Epidermal melanocyte (primary cell): ENCODE data around the gene MYH10.

Source experiments
- DNase-seq: peaks from one replicate; pipeline ENCODE4 v3.0.0; 2011; ENCODE audit warnings: low spot score; ENCODE audit not compliant: insufficient read length

MYH10 gene

DNA sequence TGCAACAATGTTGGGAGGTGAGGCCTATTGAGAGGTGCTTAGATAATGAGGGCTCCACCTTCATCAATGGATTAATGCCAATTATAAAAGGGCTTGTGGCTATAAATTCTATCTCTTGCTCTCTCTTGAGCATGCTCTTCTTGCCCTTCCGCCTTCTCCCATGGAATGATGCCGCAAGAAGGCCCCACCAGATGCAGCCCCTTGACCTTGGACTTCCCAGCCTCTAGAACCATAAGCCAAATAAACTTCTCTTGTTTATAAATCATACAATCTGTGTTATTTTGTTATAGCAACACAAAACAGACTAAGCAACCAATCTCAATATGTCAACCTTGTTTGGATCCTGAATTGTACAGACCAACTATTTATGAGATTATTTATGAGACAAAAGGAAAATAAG, 20.0 kb downstream of the MYH10 start:
- no peak for DNase-seq

DNA sequence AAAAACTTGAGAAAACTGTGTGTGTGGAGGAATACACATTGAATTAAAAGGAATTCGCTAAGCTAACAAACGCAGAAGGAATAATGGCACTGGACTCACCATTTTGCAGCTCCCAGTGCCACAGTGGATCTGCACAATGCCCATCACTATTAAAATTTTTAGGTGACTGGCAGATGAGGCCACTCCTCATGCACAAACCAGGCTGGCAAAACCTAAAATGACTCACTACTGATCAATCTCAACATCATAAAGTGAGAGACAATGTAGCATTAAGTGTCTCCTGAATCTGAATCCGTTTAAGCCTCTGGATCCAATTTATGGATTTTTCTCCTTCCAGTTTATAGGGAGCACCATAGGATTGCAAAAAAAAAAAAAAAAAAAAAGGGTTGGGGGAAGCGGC, 20.6 kb downstream of the MYH10 start:
- DNase-seq = no peak

DNA sequence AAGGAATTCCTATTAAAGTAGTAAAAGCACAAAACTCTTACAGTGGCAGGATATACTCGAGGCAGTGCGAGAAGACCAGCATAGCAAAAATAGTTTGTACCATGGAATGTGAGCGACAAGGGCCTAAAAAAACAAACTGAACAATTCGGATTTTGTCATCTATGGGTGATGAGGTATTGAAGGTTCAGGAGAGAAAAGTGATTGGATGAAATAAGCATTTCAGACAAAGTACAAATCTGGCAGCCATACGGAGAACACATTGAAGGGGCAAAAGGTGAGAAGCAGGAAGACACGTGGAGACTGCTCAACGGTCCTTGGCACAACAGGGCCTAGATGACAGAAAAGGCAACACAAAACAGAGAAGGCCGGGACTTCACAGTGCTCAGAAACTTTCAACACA, 22.5 kb downstream of the MYH10 start:
- no peak for DNase-seq

DNA sequence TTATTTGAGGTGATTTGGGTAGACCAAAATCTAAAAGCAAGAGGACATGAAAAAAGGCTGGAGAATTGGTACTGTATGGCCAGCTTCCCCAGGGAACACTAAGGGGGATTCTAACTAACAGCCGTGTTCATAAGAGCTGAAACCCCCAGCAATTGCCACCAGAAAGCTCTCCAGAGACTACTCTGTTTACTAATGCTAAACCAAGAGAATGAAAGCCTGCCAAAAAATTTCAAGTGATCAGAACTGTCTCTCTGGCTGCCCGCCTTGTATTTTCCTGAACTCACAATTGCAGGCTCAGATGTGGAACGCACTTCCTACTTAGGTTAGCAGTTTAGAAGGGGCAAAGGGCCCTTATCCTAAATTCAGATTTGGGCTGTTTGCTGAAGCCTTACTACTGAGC, 24.1 kb downstream of the MYH10 start:
- DNase-seq = no peak

DNA sequence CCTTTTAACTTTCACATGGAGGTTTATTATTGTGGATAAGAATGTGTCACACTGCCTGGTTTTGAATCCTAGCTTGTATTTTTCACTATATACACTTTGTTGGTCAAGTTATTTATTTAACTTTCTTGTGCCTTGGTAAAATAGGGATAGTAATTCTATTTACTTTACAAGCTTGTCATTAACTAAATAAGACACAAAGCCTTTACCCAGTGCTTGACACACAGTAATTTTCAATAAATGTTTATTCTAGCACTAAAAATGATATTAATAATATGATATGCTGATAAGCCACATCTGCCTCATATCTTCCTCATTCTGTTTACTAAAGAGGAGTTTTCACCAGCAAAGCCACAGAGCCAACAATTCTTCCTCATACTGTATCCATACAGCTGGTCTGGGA, 27.8 kb downstream of the MYH10 start:
- no peak for DNase-seq

DNA sequence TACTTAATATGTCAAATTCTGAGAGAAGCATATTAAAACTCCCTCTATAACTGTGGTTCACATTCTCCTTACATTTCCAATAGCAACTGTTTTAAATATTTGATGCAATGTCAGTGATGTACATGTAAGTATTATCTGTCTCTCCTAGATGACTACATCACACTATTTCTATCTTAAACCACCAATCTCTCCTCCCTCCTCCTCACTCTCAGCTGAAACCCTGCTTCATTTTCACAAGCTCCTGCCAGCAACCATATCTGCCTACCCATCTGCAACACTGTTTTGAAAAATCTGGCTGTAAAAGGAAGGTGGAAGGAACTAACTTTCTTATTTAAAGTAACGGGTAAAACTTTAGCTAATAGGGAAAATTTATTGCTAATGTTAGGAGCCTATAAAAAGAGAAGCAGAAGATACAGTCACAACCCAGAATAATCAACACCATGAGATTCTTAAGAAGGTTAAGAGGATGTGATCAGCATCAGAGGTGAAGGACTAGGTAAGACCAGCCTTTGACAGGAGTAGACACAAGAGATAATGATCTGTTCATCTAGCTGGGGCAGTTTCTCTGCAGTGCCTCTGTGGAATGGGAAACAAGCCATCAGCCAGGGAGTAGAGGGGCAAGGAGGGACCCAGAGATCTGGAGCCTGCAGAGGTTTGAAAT, 31.0 kb downstream of the MYH10 start:
- no peak for DNase-seq

DNA sequence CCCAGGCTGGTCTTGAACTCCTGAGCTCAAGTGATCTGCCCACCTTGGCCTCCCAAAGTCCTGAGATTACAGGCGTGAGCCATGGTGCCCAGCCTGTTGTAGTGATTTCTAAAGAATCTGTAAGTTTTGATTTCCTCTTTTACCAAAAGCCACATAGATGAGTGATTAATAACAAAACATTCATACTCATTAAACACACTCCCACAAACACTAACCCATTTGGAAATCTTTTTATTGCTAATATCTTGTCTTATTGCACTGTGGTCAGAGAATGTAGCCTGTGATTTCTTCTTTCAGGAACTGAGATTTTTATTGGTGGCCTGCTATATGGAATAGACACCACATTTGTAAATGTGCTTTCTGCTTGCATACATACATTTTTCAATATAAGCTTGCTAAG, 31.6 kb downstream of the MYH10 start:
- no peak for DNase-seq

DNA sequence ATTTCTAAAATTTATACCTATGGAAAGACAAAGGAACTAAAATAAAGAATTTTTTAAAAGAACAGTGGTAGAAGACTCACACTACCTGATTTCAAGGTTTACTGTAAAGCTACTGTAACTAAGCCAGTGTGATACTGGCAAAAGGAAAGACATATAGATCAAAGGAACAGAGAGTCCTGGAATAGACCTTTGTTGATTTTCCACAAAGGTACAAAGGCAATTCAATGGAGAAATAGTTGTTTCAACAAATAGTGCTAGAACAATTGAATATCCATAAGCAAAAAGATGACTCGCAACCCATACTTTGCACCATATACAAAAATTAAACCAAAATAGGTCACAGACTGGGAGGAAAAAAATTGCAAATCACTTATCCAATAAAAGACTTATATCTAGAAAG, 36.7 kb downstream of the MYH10 start:
- no peak for DNase-seq

DNA sequence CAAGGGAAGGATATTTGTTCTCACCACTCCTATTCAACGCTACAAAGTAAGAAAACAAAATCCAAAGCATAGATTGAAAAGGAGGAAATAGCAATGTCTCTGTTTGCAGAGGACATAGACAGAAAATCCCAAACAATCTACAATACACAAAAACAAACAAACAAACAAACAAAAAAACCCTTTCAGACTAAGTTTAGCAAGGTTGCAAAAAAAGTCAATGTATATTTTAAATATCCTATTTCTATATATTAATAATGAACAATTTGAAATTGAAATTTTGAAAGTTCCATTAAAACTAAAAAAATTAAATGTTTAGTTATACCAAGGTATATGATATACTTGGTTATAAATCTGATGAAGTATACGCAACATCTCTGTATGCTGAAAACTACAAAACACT, 37.2 kb downstream of the MYH10 start:
- DNase-seq = no peak

DNA sequence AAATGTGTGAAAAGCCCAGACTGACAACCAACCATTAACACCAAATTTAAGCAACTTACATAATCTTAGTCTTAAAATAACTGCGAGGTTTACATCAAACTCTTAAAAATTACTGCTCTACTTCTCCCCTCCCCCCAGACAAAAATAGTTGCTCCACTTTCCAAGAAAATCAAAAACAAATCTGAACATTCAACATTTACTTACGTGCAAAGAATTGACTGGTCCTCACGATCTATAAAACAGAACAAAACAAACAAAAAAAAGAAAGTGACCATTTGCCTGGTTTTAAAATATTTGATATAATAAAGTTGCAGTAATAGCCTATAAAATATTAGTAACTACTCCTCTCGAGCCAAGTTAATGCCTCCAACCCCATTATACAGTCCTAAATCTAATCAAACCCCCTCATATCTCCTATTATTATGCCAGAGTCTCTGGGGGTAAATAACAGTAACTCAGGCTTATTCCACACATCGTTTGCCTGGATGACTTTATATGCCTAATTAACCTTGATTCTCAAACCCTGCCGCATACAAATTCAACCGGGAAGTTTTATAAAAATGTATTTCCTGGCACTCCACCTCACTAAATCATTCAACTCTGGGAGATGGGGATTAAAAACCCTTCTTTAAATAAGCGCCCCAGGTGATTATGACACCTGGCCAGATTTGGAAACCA, 41.5 kb downstream of the MYH10 start:
- no peak for DNase-seq

DNA sequence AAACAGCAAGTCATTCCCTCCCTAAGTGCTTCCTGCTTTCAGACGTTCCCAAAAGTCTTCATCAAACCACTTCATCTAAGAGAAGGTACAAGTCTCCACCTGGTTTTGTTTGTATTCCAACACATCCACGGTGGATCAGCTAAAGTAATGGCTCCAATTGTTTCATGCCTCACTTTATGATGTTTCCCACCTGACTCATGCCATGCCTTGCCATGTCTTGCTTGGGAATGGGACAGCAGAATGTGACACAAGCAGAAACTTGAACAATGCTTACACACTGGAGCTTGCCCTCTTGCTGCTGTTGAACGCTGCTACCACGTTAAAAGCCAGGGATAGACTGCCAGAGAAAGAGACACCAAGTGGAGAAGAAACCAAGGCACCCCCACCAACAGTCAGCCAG, 43.8 kb downstream of the MYH10 start:
- no peak for DNase-seq

DNA sequence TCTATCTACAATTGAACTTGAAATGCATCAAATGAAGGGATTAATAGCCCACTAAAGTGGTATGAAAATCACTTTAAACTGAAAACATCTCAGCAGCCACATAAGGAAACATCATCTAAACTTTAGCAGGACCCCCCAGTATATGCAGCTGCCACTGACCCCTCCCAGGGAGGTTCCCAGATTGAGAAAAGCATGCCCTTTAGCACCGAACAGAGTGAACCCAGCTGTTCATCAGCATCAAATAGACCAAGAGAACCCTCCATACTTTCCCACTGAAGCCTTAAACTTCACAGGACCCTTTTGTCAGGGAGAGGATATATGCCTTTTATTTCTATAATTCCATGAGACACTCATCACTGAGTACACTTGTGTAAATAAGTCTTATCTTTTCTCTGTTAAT, 44.6 kb downstream of the MYH10 start:
- no peak for DNase-seq

DNA sequence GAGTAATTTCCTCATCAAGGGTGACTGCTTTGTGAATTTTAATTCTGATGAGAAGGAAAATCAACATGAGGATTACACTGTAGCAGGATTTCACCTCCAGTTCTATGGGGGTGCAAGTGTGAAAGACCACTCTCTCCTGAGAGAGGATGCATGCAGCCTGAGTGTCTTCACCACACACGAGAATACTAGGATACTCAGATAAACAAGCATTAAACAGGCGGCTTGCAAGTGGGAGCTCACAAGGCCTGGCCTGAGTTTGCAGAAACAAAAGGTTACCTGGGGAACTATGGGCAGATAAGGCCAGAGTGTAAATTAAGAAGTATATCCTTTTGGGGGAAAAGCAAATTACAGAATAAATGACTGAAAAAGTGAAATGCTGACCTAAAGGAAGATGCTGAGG, 46.6 kb downstream of the MYH10 start:
- DNase-seq = no peak

DNA sequence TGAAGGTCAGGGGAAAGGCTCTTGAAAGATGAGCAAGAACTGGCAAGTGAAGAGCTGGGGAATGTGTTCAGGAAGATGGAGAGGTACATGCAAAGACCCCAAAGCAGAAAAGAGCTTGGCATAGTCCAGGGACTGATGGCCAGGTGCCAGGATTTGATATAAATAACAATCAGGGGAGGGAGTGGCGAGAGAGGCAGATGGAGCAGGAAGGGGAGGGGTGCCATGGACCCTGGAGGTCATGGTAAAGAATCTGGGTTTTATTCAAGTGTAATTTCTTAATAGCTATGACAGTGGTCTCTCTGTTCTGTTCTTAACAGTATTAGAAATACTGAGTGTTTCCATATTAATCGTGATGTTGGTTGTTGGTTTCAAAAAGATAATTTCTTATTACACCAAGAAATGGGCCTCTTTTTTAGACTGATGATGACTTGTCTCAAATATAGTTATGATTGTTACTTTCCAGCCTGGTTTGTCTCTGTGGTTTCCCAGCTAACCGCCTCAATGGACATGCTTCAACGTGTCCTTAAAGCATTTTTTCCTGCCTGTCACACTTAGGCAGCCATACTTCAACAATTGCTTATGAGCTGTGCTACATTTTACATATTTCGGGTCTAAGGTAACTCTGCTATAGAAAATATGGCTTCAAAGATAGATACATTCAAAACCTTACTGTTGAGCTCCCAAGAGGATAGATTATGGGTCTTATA, 49.4 kb downstream of the MYH10 start:
- DNase-seq = no peak

DNA sequence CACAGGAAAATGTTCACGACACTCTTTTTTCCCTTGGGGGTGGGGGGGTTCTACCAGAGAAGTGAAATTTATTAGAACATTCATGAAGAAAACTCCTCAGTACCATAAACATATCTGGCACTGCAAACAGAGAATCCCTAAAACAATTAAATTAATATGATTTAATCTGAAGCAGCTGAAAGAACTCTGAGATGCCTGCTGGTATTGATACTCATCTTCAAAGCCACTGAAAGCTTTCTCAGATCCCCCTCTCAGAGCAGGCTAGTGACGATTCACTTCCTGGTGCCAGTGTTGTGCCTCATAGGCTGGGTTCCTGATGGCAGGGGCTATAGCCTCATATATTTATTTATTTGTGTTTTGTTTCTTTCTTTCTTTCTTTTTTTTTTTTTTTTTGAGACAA, 52.7 kb downstream of the MYH10 start:
- no peak for DNase-seq

DNA sequence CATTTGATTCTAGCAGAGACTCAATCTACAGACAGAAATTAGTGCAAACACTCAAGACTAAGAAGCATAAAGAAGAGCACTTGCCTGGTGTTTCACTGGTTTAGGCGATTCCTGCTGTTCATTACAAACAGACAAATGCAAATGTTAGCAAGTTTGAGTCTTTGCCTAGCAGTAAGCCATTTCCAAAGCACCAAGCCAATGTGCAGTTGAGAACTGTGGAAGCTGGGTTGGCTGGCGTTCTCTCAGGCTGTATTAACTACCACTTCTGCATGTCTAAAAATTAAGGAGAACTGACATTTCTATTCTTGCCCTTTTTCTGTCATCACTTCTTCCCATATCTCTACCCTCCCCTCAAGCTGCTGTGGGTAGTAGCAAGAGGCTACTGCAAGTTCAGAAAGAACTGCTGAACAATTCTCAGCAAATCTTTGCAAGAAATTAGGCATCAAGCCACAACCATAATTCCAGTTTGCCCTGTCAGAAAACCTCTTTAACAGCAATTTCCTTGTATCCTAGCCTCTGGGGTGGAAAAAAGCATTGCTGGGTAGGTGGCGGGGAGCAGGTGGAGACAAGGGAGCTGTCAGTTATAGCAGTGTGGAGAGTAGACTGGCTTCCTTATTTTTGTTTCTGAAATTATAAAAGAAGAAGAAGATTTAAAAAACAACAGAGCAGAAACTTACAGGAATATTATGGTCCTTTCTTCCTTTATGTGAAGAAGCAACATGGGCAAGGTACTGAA, 53.8 kb downstream of the MYH10 start:
- DNase-seq = no peak

DNA sequence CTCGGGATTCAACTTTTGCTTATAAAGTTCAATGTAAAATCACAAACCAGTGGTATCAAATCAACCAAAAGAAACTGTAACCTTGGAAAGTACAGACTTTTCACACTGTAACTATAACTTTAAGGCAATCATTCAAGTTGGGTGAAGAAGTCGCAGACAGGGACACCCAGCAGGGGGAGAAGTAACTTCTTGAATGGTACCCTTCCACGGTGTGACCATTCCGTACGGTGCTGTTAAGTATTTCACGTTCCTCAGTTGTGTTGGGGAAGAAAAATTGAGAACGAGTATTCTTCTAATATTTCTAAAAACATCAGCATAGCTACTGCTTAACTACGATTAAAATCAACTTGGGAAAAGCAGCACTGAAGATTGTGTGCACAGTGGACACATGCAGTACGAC, 55.8 kb downstream of the MYH10 start:
- DNase-seq = no peak

DNA sequence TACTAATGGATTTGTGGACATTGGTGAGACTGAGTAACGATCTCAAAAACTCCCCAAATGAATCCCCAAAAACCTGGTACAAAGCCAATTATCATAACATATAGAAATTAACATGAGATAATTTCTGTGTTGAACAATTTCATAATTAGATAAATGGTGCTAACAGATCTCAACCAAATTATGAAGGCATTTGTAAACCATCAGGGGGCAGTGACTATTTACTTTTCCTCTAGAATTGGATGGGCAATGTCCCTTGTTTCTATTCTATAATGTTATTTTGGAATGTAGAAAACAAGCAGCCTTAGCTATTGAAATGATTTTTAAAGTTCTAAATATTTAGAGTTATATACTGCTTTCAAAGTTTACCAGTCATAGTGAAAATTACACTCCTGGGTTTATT, 57.8 kb downstream of the MYH10 start:
- DNase-seq = no peak

DNA sequence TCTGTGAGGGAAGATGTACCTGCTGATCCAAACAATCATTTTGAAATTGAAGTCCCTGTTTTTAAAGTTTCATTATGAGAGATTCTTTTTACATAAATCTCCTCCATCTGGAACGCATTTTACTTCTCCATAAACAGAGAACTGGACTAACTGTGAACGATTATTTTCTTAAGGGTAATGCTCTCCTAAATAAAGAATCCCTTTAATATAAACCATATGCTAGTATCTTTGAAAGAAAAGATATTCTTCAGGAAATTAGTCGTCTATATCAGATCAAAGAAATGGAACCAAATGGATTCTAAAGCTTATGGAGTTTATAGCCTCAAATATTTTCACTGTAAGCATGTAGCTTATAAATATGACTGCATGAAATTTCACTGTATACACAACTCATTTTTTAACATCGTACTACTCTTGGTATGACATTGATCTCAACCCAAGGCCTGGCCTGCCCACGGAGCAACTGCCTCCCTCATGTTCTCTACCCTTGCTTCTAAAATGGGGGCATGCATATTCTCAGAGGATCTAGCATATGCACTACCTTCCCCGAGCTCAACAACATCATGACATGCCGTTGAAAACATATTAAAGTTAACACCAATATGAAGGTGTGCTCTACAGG, 66.4 kb downstream of the MYH10 start:
- DNase-seq = no peak

DNA sequence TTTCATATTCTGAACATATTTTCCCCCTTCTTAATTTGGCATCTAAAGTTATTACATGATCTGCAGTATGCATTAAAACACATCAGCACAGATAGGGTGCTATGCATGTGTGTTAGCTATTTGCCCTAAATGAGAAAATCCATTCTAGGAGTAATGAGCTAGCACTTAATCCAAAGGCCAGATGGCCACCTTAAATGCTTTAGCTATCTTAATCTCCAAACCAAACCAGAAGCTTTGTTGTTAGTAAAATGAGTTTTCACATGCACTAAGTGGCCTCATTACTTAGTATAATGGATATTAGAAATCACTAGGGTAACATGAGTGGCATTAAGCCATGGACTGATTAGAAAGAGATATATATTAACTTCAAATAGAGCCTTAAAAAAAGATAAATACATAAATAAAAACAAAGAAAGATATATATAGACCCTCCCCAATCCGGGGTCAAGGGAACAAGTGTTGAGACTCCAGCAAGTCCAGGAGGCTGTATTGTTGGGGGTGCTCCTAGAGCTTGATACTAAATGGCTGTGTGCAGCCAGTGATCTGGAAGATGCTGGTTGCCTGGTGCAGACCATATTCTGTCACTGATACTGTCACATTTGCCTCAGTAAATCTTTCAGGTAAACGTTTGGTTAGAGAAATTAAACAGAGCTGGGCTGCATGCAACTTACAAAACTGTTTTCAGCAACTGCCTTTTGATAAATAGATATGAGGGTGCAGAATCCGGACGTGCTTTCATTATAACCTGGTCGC, 67.3 kb downstream of the MYH10 start:
- DNase-seq = no peak

DNA sequence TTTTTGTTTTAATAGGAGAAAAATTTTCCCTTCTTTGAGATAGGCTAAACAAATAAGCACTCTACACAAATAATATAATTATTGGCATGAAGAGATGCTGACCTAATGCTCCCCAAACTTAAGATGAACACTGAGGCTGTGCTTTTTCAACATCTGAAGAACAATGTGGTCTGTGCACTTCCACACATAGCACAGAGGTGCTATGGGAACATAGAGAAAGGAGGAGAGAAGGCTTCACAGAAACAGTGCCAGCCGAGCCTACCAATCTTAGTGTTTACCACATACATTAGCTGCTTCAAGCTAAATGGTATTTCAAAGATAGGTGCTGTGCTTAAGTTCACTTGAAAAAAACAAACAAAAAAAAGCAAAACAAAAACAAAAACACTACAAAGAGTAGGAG, 72.4 kb downstream of the MYH10 start:
- DNase-seq = no peak
